Activated T-helper 2 cell treated with anti-CD3 and anti-CD28 coated beads, Interferon-gamma antibody, Interleukin-2, Interleukin-4, amounts not matched to agents 10 μg/mL and 5 μg/mL and 100 μg/mL, durations not matched to agents 14 hours and 24 hours and 36 hours (primary cell): ENCODE data around the gene SSPN. TPM values are rescaled to one million over a fixed set of nuclear protein-coding genes. Genes with fewer than 3 reads are reported as not detected.
"Not testable (repeated sequence)": the region's sequence is repeated elsewhere in the genome, so short reads cannot be mapped to it uniquely, and the experiment has no call there.

Source experiments
- DNase-seq: peaks from one replicate; pipeline ENCODE4 v3.0.0; 2021; ENCODE audit warnings: low spot score
- H3K27ac Mint-ChIP-seq: one replicate; pipeline ENCODE4 v1.8.0; 2021; ENCODE audit warnings: mixed read lengths
- H3K27me3 Mint-ChIP-seq: one replicate; pipeline ENCODE4 v1.8.0; 2021; ENCODE audit warnings: low read depth, mixed read lengths
- H3K36me3 Mint-ChIP-seq: one replicate; pipeline ENCODE4 v1.8.0; 2021; ENCODE audit warnings: low read depth, mixed read lengths
- H3K4me1 Mint-ChIP-seq: one replicate; pipeline ENCODE4 v1.8.0; 2021; ENCODE audit warnings: low read depth, mixed read lengths
- H3K4me3 Mint-ChIP-seq: one replicate; pipeline ENCODE4 v1.8.0; 2021; ENCODE audit warnings: low read depth, mild to moderate bottlenecking, moderate library complexity, mixed read lengths
- H3K9me3 Mint-ChIP-seq: one replicate; pipeline ENCODE4 v1.8.0; 2021; ENCODE audit warnings: mixed read lengths
- intact Hi-C: fragments of 100-400 bp; cut with micrococcal nuclease; formaldehyde crosslinking; loops from one replicate; pipeline ENCODE4 v1.15.1; 2023
- total RNA-seq: library from RNA; stranded (reverse); gene quantifications from 2 replicates; pipeline ENCODE4 v1.2.3, GENCODE V29; 2022

Gene SSPN
- total RNA-seq, 1 donor from 2014 or later = not detected

DNA sequence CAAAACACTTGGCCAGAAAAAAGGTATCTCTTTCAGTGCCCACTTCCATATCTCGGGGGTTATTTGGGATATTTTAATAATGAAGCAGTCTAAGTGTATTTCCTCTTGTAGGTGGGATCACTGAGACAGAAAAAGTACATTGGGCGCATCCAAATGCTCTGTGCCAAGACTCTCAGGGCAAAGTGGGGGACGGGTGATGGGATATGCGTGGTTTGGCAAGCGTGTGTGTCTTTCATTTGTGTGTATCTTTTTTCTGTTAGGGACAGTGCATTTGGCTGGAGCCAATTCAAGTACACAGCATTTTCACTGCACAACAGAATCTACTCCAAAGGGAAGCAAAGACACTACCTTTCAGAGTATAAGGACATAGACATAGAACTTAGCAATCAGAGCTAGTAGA lies 29.3 kb downstream of the SSPN start:
- Mint-ChIP-seq H3K27me3 (peaks cover 40% of the 10 kb centered on the region), H3K27ac (no peak overlapping the region), H3K4me3 (no peak overlapping the region), H3K4me1 (no peaks in the 10 kb centered on the region), H3K36me3 (no peaks in the 10 kb centered on the region), H3K9me3 (no peaks in the 10 kb centered on the region)
- no peak for DNase-seq
- intact Hi-C loops = no loop called here

- H3K4me3 Mint-ChIP-seq = no peak overlapping the region
- peaks cover 40% of the 10 kb centered on the region for H3K27me3 Mint-ChIP-seq
- no peaks in the 10 kb centered on the region for H3K4me1 Mint-ChIP-seq
- no peak for DNase-seq
- H3K27ac Mint-ChIP-seq = no peak overlapping the region
- no peaks in the 10 kb centered on the region for H3K36me3 Mint-ChIP-seq
- no peaks in the 10 kb centered on the region for H3K9me3 Mint-ChIP-seq
- intact Hi-C loops = no loop called here
Observed at GRCh38 chr12:26226122-26226521, 30.7 kb downstream of the SSPN start.

DNA sequence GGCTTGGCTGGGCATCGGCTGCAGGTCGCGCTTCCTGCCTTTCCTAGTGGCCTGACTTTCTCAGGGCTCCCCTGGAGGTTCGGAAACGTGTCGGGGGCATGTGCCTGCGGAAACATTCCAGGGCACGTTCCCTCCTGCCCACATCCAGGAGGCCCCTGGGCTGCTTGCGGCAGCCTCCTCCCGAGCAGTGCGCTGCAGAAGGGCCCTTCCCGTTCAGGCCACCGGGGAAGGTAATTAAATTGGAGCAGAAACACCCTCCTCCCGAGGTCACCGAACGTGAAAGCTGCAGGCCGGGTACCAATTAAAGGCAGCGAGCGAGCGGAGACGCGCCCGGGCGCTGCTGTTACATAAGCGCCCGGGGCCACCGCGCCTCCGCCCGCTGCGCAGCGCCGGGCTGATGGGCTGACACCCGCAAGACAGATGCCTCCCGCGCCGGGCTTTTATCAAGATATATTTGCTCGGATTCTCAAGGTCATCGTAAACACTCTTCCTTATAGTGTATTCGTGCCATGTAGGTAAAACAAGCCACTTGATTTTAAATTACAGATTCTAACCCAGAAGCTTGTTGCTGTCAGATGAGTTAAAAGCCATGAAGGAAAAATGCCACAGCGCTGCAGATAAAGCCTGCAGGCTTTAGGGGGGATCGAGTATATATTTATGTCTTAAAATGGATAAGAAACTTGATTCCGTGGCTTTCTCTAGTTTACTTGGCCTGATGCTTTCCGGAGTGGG lies 31.4 kb downstream of the SSPN start:
- DNase-seq = no peak
- Mint-ChIP-seq H3K4me3 (no peak overlapping the region), H3K4me1 (no peaks in the 10 kb centered on the region), H3K27ac (no peak overlapping the region), H3K27me3 (peaks cover 40% of the 10 kb centered on the region), H3K9me3 (no peaks in the 10 kb centered on the region), H3K36me3 (no peaks in the 10 kb centered on the region)
- intact Hi-C loops = no loop called here

DNA sequence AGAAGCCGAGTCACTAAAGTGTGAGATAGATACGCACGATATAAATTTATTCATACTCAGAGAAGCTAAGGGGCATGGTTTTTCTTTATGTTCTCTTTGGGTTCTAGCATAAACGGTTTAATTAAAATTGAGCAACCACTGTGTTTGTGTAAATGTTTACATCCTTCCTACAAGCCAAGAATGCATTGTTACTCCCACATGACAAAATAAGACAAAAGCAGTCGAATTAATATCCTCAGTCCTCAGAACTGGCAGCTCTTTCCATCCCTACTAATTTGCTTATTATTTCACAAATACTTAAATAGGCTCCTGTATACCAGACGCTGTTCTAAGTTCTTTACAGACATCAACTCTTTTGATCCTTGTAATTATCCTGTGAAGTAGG lies 32.0 kb downstream of the SSPN start:
- Mint-ChIP-seq H3K27me3 (peaks cover 40% of the 10 kb centered on the region), H3K36me3 (no peaks in the 10 kb centered on the region), H3K4me1 (no peaks in the 10 kb centered on the region), H3K9me3 (no peaks in the 10 kb centered on the region), H3K4me3 (no peak overlapping the region), H3K27ac (no peak overlapping the region)
- no peak for DNase-seq
- intact Hi-C loops = no loop called here

GRCh38 chr12:26229910-26230309 lies 34.5 kb downstream of the SSPN start:
- H3K9me3 Mint-ChIP-seq = no peaks in the 10 kb centered on the region
- H3K36me3 Mint-ChIP-seq = no peaks in the 10 kb centered on the region
- no peak overlapping the region for H3K4me3 Mint-ChIP-seq
- no peaks in the 10 kb centered on the region for H3K4me1 Mint-ChIP-seq
- H3K27ac Mint-ChIP-seq = no peak overlapping the region
- peaks cover 41% of the 10 kb centered on the region for H3K27me3 Mint-ChIP-seq
- intact Hi-C loops = no loop called here
- no peak for DNase-seq

DNA sequence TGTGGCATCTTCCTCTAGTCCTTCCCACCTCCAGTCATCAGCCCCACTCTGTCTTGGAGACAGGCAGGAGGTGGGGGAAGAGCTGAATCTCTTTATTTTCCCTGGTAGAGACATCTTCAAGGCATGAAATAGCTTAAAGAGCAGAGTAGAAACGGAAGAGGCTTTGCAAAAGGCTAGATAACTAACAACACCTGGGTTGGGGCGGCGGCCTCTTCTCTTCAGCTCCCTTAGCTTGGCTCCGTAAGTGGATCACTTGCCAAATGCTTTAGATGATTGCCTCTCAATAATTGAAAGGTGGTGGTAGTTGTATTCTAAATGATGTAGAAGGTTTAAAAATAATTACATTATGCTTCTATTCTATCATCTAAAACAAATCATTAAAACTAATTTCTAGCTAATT lies 36.1 kb downstream of the SSPN start:
- no peak for DNase-seq
- no peak overlapping the region for H3K4me3 Mint-ChIP-seq
- H3K4me1 Mint-ChIP-seq = no peaks in the 10 kb centered on the region
- no peaks in the 10 kb centered on the region for H3K36me3 Mint-ChIP-seq
- intact Hi-C loops = no loop called here
- H3K9me3 Mint-ChIP-seq = no peaks in the 10 kb centered on the region
- no peak overlapping the region for H3K27ac Mint-ChIP-seq
- peaks cover 35% of the 10 kb centered on the region for H3K27me3 Mint-ChIP-seq

- Mint-ChIP-seq H3K4me1 (no peaks in the 10 kb centered on the region), H3K4me3 (no peak overlapping the region), H3K27me3 (peaks cover 32% of the 10 kb centered on the region), H3K36me3 (no peaks in the 10 kb centered on the region), H3K27ac (no peak overlapping the region), H3K9me3 (no peaks in the 10 kb centered on the region)
- intact Hi-C loops = no loop called here
- no peak for DNase-seq
Observed at GRCh38 chr12:26231921-26232320, 36.5 kb downstream of the SSPN start.

- no peak for DNase-seq
- H3K9me3 Mint-ChIP-seq = no peaks in the 10 kb centered on the region
- no peaks in the 10 kb centered on the region for H3K36me3 Mint-ChIP-seq
- no peak overlapping the region for H3K4me3 Mint-ChIP-seq
- no peak overlapping the region for H3K27ac Mint-ChIP-seq
- H3K4me1 Mint-ChIP-seq = no peaks in the 10 kb centered on the region
- peaks cover 20% of the 10 kb centered on the region for H3K27me3 Mint-ChIP-seq
- intact Hi-C loops = no loop called here
Observed at GRCh38 chr12:26233631-26234030, 38.3 kb downstream of the SSPN start.

- H3K4me3 Mint-ChIP-seq, DNase-seq, H3K27ac Mint-ChIP-seq, H3K9me3 Mint-ChIP-seq, H3K4me1 Mint-ChIP-seq, H3K36me3 Mint-ChIP-seq, intact Hi-C loops: not testable (repeated sequence)
- peaks cover 13% of the 10 kb centered on the region for H3K27me3 Mint-ChIP-seq
Observed at GRCh38 chr12:26235465-26235864, 40.1 kb downstream of the SSPN start.

DNA sequence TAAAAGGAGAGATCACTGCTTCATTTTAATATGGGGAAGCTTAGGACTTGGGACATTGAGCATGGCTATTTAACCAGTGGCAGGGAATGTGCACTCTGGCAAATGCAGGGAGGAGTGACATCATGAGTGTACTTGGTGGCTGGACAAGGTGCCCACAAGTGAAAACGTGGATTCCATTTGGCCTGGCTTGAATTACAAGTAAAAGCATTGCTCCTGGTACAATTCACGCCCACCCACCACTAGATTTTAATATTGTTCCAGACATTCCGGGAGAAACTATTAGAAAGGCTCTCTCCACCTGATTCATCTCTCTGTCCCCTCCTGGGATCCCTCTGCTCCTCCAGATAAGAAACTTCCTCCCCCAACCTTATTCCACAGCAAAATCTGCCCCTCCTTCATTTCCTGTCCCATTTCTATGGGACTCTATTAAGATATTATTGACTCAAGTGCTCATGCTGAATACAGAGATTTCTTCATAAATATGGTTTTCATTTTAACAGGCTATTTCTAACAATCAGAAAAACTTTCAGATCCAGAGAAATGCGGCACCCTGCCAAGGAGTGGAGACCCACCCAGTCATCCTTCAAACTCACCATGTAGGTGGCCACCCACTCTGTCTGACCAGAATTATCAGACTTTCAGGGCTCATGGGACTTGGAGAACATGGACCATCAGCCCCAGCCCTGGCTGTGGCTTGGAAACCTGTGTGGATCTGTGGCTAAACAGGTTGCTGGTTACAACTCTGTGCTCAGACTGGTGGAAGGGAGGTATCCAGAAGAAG lies 43.2 kb downstream of the SSPN start:
- intact Hi-C loops = no loop called here
- no peaks in the 10 kb centered on the region for H3K9me3 Mint-ChIP-seq
- H3K36me3 Mint-ChIP-seq = no peaks in the 10 kb centered on the region
- H3K27me3 Mint-ChIP-seq = peaks cover 12% of the 10 kb centered on the region
- DNase-seq = no peak
- no peaks in the 10 kb centered on the region for H3K4me1 Mint-ChIP-seq
- H3K4me3 Mint-ChIP-seq = no peak overlapping the region
- no peak overlapping the region for H3K27ac Mint-ChIP-seq

DNA sequence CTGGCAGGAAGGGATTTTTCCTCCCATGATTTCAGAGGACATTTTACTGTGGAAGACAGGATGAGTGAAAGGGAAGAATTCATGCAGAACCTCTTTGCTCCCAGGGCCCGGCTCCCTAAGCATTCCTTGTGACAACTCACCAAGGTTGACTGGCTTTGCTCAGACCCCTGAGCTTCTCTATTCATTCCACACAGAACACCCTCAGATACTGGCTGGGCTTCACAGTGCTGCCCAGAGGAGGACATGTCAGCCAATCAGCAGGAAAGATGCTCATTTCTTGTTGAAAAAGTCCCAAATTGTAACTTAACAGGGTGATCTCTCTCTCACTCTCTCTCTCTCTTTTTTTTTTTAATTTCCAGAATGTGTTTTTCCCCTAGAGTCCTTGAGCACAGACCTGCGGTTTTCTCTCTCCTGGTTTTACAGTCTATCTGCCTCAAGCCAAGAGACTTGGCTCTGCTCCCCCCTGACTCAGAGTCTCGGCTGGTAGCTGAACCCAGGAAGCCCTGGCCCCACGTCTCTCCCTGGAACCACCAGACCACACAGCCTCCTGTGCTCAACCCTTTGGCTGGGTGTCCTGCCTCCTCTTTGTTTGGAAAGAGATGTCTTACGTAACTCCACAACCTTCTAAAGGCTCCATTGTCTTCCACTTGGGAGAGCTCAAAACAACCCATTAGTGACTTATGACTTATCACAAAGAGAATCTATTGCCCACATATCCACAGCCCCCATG lies 43.9 kb downstream of the SSPN start:
- peaks cover 9% of the 10 kb centered on the region for H3K27me3 Mint-ChIP-seq
- no peak for DNase-seq
- no peaks in the 10 kb centered on the region for H3K36me3 Mint-ChIP-seq
- no peaks in the 10 kb centered on the region for H3K9me3 Mint-ChIP-seq
- no peak overlapping the region for H3K4me3 Mint-ChIP-seq
- intact Hi-C loops = no loop called here
- H3K27ac Mint-ChIP-seq = no peak overlapping the region
- H3K4me1 Mint-ChIP-seq = no peaks in the 10 kb centered on the region

DNA sequence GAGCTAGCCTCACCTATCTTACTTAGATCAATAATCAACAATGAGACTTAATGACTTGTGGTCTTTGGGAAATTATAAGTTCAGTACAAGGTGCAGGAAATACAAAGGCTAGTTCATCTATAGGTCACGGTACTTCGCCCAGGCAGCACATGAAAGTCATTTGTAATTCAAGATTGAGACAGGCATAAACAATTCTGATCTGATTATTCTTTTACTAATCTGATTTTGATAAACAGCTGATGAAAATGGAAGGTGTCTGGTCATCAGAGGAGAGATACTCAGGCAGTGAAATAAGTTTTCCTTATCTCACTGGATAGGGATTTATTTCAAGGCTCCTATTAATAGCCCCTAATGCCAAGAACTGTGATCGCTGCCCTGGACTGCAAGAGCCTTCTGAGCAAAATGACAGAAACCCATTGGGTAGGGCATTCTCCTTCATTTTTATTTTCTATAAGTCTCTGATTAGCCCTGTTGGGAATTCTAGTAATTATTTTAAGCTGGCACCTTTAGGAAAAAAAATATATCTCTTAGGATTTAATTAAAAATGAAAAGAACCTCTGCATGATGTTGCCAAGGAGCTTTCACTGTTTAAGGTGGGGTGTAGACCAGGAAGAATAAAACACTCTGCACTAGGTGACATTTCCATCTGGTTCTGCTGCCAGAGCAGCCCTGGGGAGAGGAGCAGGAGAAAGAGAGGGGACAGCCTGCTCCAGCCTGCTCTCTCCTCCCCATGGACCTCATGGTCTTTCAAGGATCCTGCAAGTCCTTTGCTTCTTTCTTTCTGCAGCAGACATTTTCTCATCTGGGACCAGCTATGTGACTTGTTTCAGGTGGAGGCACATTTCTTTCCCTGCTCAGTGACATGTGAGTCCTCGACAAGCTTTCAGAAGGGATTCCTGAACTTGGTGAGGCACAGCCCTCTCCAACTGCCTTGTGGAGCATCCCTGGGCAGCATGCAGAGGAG lies 44.8 kb downstream of the SSPN start:
- no peak for DNase-seq
- no peaks in the 10 kb centered on the region for H3K9me3 Mint-ChIP-seq
- H3K27ac Mint-ChIP-seq = no peak overlapping the region
- H3K27me3 Mint-ChIP-seq = peaks cover 9% of the 10 kb centered on the region
- intact Hi-C loops = no loop called here
- no peaks in the 10 kb centered on the region for H3K36me3 Mint-ChIP-seq
- no peaks in the 10 kb centered on the region for H3K4me1 Mint-ChIP-seq
- no peak overlapping the region for H3K4me3 Mint-ChIP-seq
